Measurements from ENCODE around the gene TAF6. TPM values are rescaled to one million over a fixed set of nuclear protein-coding genes. Genes with fewer than 3 reads are reported as not detected.

The TAF6 gene
- total RNA-seq, 1 donor from 2014 or later = 34.9 TPM

GRCh38 chr7:100072462-100072861, 46.7 kb downstream of the TAF6 start:
- intact Hi-C loops (cut with DNase I) = no loop called here
- Histone ChIP-seq H3K4me1 (no peaks in the 10 kb centered on the region), H3K27me3 (no peaks in the 10 kb centered on the region), H3K36me3 (peaks cover 82% of the 10 kb centered on the region), H3K27ac (no peak overlapping the region), H3K4me3 (no peak overlapping the region), H3K9me3 (peaks cover 16% of the 10 kb centered on the region)
- no peak for ATAC-seq
- no peak for DNase-seq
- TF ChIP-seq CTCF (IDR thresholded peaks at IDR 0.05) = no peak

- no peak for DNase-seq
- H3K4me1 ChIP-seq = no peaks in the 10 kb centered on the region
- H3K27me3 ChIP-seq = no peaks in the 10 kb centered on the region
- ATAC-seq = no peak
- H3K27ac ChIP-seq = no peak overlapping the region
- peaks cover 69% of the 10 kb centered on the region for H3K36me3 ChIP-seq
- intact Hi-C loops (cut with DNase I) = no loop called here
- TF ChIP-seq CTCF (IDR thresholded peaks at IDR 0.05) = no peak
- H3K4me3 ChIP-seq = no peak overlapping the region
- H3K9me3 ChIP-seq = peaks cover 16% of the 10 kb centered on the region
Measured at GRCh38 chr7:100071018-100071723, 48.0 kb downstream of the TAF6 start.

- Histone ChIP-seq H3K36me3 (peaks cover 57% of the 10 kb centered on the region), H3K9me3 (peaks cover 16% of the 10 kb centered on the region), H3K27me3 (no peaks in the 10 kb centered on the region), H3K4me3 (no peak overlapping the region), H3K4me1 (peaks cover 5% of the 10 kb centered on the region), H3K27ac (no peak overlapping the region)
- ATAC-seq = no peak
- intact Hi-C loops (cut with DNase I) = no loop called here
- TF ChIP-seq CTCF (IDR thresholded peaks at IDR 0.05) = no peak
- no peak for DNase-seq
Measured at GRCh38 chr7:100069991-100070390, 49.2 kb downstream of the TAF6 start.

GRCh38 chr7:100066953-100067352, 52.2 kb downstream of the TAF6 start:
- no peak for TF ChIP-seq CTCF (IDR thresholded peaks at IDR 0.05)
- no peak for DNase-seq
- Histone ChIP-seq H3K9me3 (peaks cover 15% of the 10 kb centered on the region), H3K4me3 (no peak overlapping the region), H3K4me1 (peaks cover 6% of the 10 kb centered on the region), H3K27me3 (no peaks in the 10 kb centered on the region), H3K27ac (no peak overlapping the region), H3K36me3 (peaks cover 50% of the 10 kb centered on the region)
- ATAC-seq = no peak
- intact Hi-C loops (cut with DNase I) = no loop called here

GRCh38 chr7:100065452-100066186, 53.5 kb downstream of the TAF6 start:
- peak; percentile 73 for ATAC-seq

More at GRCh38 chr7:100065452-100066186, 53.5 kb downstream of the TAF6 start:
- Histone ChIP-seq H3K27me3 (no peaks in the 10 kb centered on the region), H3K4me1 (peaks cover 6% of the 10 kb centered on the region), H3K9me3 (peaks cover 2% of the 10 kb centered on the region), H3K27ac (peak overlapping the region; percentile 4), H3K4me3 (no peak overlapping the region), H3K36me3 (peaks cover 42% of the 10 kb centered on the region)
- DNase-seq = no peak
- intact Hi-C loops (cut with DNase I) = no loop called here
- no peak for TF ChIP-seq CTCF (IDR thresholded peaks at IDR 0.05)
